WI38 (cell line): ENCODE data around the gene GJB2.
A peak's percentile ranks its signal among the peaks of the same experiment; 100 is the strongest.

Experiments used
- H3K4me3 ChIP-seq: 2 replicates; pipeline ENCODE4 v1.5.1; 2011; ENCODE audit warnings: low read depth, mild to moderate bottlenecking, control low read depth, low read length
- TF ChIP-seq, protein P1 (sequence below): IDR thresholded peaks from 2 replicates; pipeline ENCODE4 v1.5.1; 2012; ENCODE audit warnings: low read depth, mild to moderate bottlenecking, control low read depth, low read length

Gene GJB2

DNA sequence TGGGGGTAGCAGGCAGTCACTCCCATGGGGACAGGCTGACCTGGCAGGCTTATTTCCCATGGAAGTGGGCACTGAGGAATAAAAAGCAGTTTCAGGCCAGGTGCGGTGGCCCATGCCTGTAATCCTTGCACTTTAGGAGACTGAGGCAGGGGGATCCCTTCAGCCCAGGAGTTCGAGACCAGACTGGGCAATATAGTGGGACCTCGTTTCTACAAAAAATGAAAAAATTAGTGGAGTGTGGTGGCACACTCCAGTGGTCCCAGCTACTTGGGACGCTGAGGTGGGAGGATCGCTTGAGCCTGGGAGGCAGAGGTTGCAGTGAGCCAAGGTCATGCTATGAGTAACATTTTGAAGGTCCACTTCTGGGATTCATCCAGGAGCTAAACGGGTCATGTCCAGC lies 6.0 kb downstream of the GJB2 start:
- no peak overlapping the region for H3K4me3 ChIP-seq
- TF ChIP-seq, protein P1, sequence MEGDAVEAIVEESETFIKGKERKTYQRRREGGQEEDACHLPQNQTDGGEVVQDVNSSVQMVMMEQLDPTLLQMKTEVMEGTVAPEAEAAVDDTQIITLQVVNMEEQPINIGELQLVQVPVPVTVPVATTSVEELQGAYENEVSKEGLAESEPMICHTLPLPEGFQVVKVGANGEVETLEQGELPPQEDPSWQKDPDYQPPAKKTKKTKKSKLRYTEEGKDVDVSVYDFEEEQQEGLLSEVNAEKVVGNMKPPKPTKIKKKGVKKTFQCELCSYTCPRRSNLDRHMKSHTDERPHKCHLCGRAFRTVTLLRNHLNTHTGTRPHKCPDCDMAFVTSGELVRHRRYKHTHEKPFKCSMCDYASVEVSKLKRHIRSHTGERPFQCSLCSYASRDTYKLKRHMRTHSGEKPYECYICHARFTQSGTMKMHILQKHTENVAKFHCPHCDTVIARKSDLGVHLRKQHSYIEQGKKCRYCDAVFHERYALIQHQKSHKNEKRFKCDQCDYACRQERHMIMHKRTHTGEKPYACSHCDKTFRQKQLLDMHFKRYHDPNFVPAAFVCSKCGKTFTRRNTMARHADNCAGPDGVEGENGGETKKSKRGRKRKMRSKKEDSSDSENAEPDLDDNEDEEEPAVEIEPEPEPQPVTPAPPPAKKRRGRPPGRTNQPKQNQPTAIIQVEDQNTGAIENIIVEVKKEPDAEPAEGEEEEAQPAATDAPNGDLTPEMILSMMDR: no peak

DNA sequence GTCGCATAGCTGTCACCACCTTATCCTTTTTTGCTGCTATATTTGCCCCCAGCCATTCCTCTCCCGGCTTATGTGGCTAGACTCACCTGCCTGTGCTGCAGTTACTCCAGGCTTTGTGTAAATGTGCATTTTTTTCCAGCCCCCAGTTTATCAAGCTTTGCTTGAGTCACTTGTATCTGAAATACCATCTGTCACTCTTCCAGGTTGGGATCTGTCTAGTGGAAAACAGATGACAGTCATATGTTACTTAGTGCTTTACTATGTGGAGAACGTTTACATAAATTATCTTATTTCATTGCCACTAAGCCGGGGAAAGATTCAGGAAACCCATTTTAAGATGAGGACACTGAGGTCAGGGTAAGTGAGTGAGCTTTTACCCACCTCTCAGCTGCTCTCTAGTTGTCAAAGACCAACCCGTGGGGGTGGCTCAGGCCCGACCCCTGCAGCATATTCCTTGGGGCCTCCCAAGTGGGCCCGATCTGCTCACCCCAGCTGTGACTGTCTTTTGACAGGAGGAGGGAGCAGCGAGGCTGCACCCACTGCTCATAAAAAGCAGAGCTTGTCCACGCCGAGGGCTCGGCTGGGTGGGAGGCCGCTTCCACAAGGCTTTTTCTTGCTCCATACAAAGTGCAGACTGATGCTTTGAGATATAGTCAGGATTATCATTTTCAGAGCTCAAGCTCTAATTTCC lies 7.2 kb downstream of the GJB2 start:
- TF ChIP-seq, protein P1: no peak
- H3K4me3 ChIP-seq: no peak overlapping the region

DNA sequence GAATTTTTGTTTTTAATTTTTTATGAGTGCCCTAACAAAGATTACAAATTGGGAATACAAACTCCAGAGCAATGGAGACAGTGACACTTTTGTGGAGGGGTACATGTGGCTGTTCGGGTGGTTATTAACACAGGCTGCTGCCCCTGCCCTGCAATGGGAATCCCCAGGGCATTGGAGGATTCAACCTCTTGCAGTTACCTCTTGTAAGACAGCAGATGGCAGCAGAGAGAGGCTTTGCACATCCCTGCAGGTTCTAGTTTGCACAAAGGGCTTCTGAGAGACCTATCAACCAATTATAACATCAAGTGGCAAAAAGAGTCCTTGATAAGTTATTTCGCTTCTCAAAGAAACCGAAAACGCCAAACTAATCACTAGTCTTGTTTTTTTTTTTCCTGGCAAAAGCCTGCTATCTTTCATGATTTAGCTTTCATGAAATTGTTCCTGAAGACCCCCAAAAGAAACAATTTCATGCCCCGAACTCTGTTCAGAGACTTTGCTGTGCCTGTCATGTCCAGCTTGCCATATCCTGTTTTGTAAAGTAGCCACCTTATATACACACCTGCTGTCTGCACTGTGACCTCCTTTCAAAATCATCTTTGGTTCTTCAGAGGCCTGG lies 10.4 kb downstream of the GJB2 start:
- TF ChIP-seq, protein P1: peak; percentile 81
- H3K4me3 ChIP-seq: no peak overlapping the region

DNA sequence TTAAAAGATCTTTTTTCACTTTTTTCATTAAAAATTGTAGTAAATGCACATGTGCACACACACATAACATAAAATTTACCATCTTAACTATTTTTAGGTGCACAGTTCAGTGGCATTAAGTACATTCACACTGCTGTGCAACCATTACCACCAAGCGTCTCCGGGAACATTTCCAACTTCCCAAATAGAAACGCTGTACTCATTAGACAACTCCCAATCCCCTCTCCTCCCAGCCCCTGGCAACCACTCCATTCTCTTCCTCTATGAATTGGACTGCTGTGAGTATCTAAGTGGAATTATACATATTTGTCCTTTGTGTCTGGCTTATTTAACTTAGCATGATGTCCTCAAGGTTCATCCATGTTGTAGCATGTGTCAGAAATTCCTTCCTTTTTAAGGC lies 11.6 kb downstream of the GJB2 start:
- no peak overlapping the region for H3K4me3 ChIP-seq
- TF ChIP-seq, protein P1: no peak

DNA sequence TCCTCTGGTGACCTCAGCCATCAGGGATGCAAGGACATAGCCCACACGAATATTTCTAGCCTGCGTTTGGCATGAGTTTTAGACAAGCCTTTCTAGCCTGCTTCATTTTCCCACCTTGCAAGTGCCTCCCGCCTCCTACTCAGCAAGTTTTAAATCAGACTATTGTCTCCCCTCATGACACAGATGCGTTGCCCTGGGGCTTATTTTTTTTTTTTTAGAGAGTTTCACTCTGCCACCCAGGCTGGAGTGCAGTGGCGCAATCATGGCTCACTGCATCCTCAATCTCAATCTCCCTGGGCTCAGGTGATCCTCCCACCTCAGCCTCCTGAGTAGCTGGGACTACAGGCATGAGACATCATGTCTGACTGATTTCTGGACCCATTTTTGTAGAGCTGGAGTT lies 14.6 kb downstream of the GJB2 start:
- H3K4me3 ChIP-seq: no peak overlapping the region
- TF ChIP-seq, protein P1: no peak

DNA sequence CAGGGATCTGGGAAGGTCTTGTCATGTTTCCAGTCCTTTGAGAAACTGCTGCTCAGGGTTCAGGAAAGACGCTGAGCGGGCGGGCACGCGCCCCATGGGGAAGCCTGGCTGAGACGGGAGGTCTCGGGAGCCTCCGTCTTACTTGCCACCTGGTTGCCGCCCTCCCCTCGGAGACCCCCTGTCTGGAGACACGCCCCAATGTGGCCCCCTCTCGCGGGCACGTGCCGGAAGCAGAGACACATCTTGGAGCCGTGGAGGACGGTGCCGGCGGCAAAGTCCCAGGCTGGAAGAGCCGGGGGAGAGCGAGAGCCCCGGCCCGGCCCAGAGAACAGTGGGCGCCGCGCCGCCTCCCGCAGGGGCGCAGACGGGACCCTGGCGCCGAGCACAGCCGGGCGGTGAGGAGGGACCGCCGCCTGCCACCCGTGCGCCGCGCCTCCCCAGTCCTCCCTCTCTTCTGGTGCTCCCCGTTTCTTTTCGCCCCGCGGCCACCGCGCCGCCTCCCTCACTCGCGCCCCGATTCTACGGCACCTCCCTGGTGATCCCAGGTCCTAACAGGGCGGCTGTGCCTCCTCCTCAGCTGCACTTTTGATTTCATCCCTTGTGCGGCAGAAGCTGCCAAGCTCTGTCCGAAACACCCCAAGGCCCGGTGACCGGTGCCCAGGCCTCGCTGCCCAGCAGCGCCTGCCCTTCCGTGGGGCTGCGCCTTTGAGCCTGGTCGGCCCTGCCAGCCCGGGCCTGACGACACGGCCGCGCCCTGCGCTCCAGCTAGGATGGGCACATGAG lies 15.5 kb downstream of the GJB2 start:
- H3K4me3 ChIP-seq: no peak overlapping the region
- TF ChIP-seq, protein P1: no peak
